Thyroid gland (tissue), 4 donors: ENCODE measurements around the gene TBC1D1. TPM values are rescaled to one million over a fixed set of nuclear protein-coding genes. Genes with fewer than 3 reads are reported as not detected.

Source experiments
- DNase-seq, 2 donors: peaks; one replicate each; pipeline ENCODE4 v3.0.0-alpha.2; 2019
- H3K27ac ChIP-seq, 3 donors: fragments of 200-600 bp; sonication (generic); 1 replicate in 2 of 3; 2 replicates in 1 of 3; pipeline ENCODE4 v1.5.1; 2016 to 2019; ENCODE audit warnings: mild to moderate bottlenecking in 1 of 3, moderate library complexity in 1 of 3
- H3K27me3 ChIP-seq: fragments of 200-600 bp; sonication (generic); one replicate; pipeline ENCODE4 v1.5.1; 2019
- H3K36me3 ChIP-seq, 2 donors: fragments of 200-600 bp; sonication (generic); one replicate each; pipeline ENCODE4 v1.5.1; 2016 to 2019
- H3K4me1 ChIP-seq, 2 donors: fragments of 200-600 bp; sonication (generic); one replicate each; pipeline ENCODE4 v1.5.1; 2017 to 2019
- H3K4me3 ChIP-seq, 3 donors: fragments of 200-600 bp; sonication (generic); replicated peaks in 1 of 3; 1 replicate in 2 of 3; 2 replicates in 1 of 3; pipeline ENCODE4 v1.5.1; 2016; ENCODE audit warnings: mild to moderate bottlenecking in 1 of 3
- H3K9me3 ChIP-seq: fragments of 200-600 bp; sonication (generic); one replicate; pipeline ENCODE4 v1.5.1; 2017
- CTCF ChIP-seq, 6 experiments: fragments of 200-600 bp in 3 of 6; fragments of 450-650 bp in 3 of 6; sonication (generic) in 3 of 6; IDR thresholded peaks; one replicate each; pipeline ENCODE4 v1.5.1; 2016 to 2019; ENCODE audit warnings: antibody characterized with exemption in 6 of 6, mild to moderate bottlenecking in 2 of 6, inconsistent platforms in 1 of 6, moderate library complexity in 1 of 6
- POLR2A ChIP-seq, 2 donors: fragments of 450-650 bp; IDR thresholded peaks; one replicate each; pipeline ENCODE4 v1.6.1; 2017; ENCODE audit warnings: antibody characterized with exemption in 2 of 2, mild to moderate bottlenecking in 2 of 2, moderate library complexity in 1 of 2
- WGBS, 2 donors: methylation state at CpG; one replicate each; pipeline ENCODE4 v1.1.5; 2017; 5-methylcytosine and 5-hydroxymethylcytosine counted together
- intact Hi-C: fragments of 100-400 bp; cut with DNase I; formaldehyde crosslinking; loops from one replicate; pipeline ENCODE4 v1.15.1; 2023
- total RNA-seq, 4 donors: library from RNA; depleted of rRNA; stranded (reverse); fragments of >200 nt; gene quantifications; one replicate each; pipeline ENCODE4 v1.2.3, GENCODE V29; 2016

TBC1D1 gene
- total RNA-seq, 4 donors from 2014 or later: 192 to 284 (median 230) TPM

- no peak for TF ChIP-seq POLR2A (IDR thresholded peaks at IDR 0.05)
- TF ChIP-seq CTCF (IDR thresholded peaks at IDR 0.05): no peak
- no peak overlapping the region for H3K4me3 ChIP-seq
- intact Hi-C loops: no loop called here
- H3K9me3 ChIP-seq: no peaks in the 10 kb centered on the region
- H3K27me3 ChIP-seq: no peaks in the 10 kb centered on the region
- WGBS, 2 donors: 57 to 72% methylated on average over 2 of the region's 2 CpGs
- H3K27ac ChIP-seq: no peak overlapping the region
- DNase-seq: peak in 1 of 2 donors; percentile 29
- H3K4me1 ChIP-seq: peaks cover 4 to 8% of the 10 kb centered on the region in 2 donors
- peaks cover 0 to 1% of the 10 kb centered on the region in 2 donors for H3K36me3 ChIP-seq
These were observed 38.5 kb upstream of the TBC1D1 start for GRCh38 chr4:37852376-37852775.

GRCh38 chr4:37858112-37858511 lies 32.8 kb upstream of the TBC1D1 start:
- Histone ChIP-seq H3K4me1 (peaks cover 14 to 16% of the 10 kb centered on the region in 2 donors), H3K27me3 (no peaks in the 10 kb centered on the region), H3K9me3 (no peaks in the 10 kb centered on the region), H3K27ac (no peak overlapping the region), H3K4me3 (no peak overlapping the region), H3K36me3 (no peaks in the 10 kb centered on the region)
- TF ChIP-seq POLR2A (IDR thresholded peaks at IDR 0.05) (no peak), CTCF (IDR thresholded peaks at IDR 0.05) (no peak)
- no peak for DNase-seq
- WGBS, 2 donors: 85 to 86% methylated on average over 4 of the region's 4 CpGs
- intact Hi-C loops: no loop called here

- no peak overlapping the region for H3K4me3 ChIP-seq
These were observed 32.0 kb upstream of the TBC1D1 start for GRCh38 chr4:37858872-37859271.

GRCh38 chr4:37860266-37860665 lies 30.6 kb upstream of the TBC1D1 start:
- Histone ChIP-seq H3K9me3 (no peaks in the 10 kb centered on the region), H3K27me3 (no peaks in the 10 kb centered on the region), H3K27ac (peak overlapping the region; percentile 25 to 37 (median 34)), H3K4me3 (no peak overlapping the region), H3K36me3 (no peaks in the 10 kb centered on the region), H3K4me1 (peaks cover 14 to 18% of the 10 kb centered on the region in 2 donors)
- peak in 1 of 2 donors; percentile 7 for DNase-seq
- intact Hi-C loops: no loop called here
- TF ChIP-seq POLR2A (IDR thresholded peaks at IDR 0.05) (no peak), CTCF (IDR thresholded peaks at IDR 0.05) (no peak)
- 56 to 74% methylated on average over 1 of the region's 1 CpG for WGBS, 2 donors

More at GRCh38 chr4:37858872-37859271, 32.0 kb upstream of the TBC1D1 start:
- DNase-seq: no peak
- Histone ChIP-seq H3K36me3 (no peaks in the 10 kb centered on the region), H3K27me3 (no peaks in the 10 kb centered on the region), H3K9me3 (no peaks in the 10 kb centered on the region), H3K27ac (no peak overlapping the region), H3K4me1 (peaks cover 14 to 16% of the 10 kb centered on the region in 2 donors)
- TF ChIP-seq POLR2A (IDR thresholded peaks at IDR 0.05) (no peak), CTCF (IDR thresholded peaks at IDR 0.05) (no peak)
- intact Hi-C loops: no loop called here

- no peaks in the 10 kb centered on the region for H3K27me3 ChIP-seq
- 94 to 97% methylated on average over 4 of the region's 4 CpGs for WGBS, 2 donors
- H3K4me1 ChIP-seq: peaks cover 14 to 25% of the 10 kb centered on the region in 2 donors
- intact Hi-C loops: no loop called here
- no peak for TF ChIP-seq POLR2A (IDR thresholded peaks at IDR 0.05)
- no peak for TF ChIP-seq CTCF (IDR thresholded peaks at IDR 0.05)
- no peaks in the 10 kb centered on the region for H3K36me3 ChIP-seq
- H3K27ac ChIP-seq: no peak overlapping the region
- no peaks in the 10 kb centered on the region for H3K9me3 ChIP-seq
- no peak overlapping the region for H3K4me3 ChIP-seq
- DNase-seq: no peak
These were observed 27.9 kb upstream of the TBC1D1 start for GRCh38 chr4:37862961-37863360.
